Type B pancreatic cell (in vitro differentiated cells): ENCODE data around the gene RO60. TPM values are rescaled to one million over a fixed set of nuclear protein-coding genes. Genes with fewer than 3 reads are reported as not detected.

ENCODE experiments used
- DNase-seq: peaks from one replicate; pipeline ENCODE4 v3.0.0; 2021; ENCODE audit warnings: mixed read lengths; ENCODE audit not compliant: unreplicated experiment; ENCODE audit errors: extremely low spot score
- H3K27ac Mint-ChIP-seq: 2 replicates; pipeline ENCODE4 v1.8.0; 2021; ENCODE audit warnings: mild to moderate bottlenecking, mixed read lengths
- H3K27me3 Mint-ChIP-seq: 2 replicates; pipeline ENCODE4 v1.8.0; 2021; ENCODE audit warnings: mixed read lengths
- H3K36me3 Mint-ChIP-seq: 2 replicates; pipeline ENCODE4 v1.8.0; 2021; ENCODE audit warnings: mixed read lengths
- H3K4me1 Mint-ChIP-seq: one replicate; pipeline ENCODE4 v1.8.0; 2021; ENCODE audit warnings: mixed read lengths; ENCODE audit not compliant: unreplicated experiment
- H3K4me3 Mint-ChIP-seq: 2 replicates; pipeline ENCODE4 v1.8.0; 2021; ENCODE audit warnings: mild to moderate bottlenecking, mixed read lengths
- H3K9me3 Mint-ChIP-seq: 2 replicates; pipeline ENCODE4 v1.8.0; 2021; ENCODE audit warnings: mixed read lengths
- total RNA-seq: library from RNA; stranded (reverse); gene quantifications from 2 replicates; pipeline ENCODE4 v1.2.1, GENCODE V29; 2021; ENCODE audit warnings: low replicate concordance
- TF ChIP-seq, protein P1 (sequence below): fragments of 200-600 bp; sonication (generic); conservative IDR thresholded peaks from 2 replicates; pipeline ENCODE4 v1.5.0; 2021; ENCODE audit warnings: antibody characterized with exemption, mild to moderate bottlenecking

Gene RO60
- total RNA-seq, 1 donor from 2014 or later, result 90.5 TPM

- H3K4me3 Mint-ChIP-seq, result no peak overlapping the region
- peaks cover 46% of the 10 kb centered on the region for H3K36me3 Mint-ChIP-seq
- no peak for DNase-seq
- no peaks in the 10 kb centered on the region for H3K27me3 Mint-ChIP-seq
- H3K4me1 Mint-ChIP-seq, result no peaks in the 10 kb centered on the region
- no peak overlapping the region for H3K27ac Mint-ChIP-seq
- peaks cover 7% of the 10 kb centered on the region for H3K9me3 Mint-ChIP-seq
- TF ChIP-seq, protein P1, sequence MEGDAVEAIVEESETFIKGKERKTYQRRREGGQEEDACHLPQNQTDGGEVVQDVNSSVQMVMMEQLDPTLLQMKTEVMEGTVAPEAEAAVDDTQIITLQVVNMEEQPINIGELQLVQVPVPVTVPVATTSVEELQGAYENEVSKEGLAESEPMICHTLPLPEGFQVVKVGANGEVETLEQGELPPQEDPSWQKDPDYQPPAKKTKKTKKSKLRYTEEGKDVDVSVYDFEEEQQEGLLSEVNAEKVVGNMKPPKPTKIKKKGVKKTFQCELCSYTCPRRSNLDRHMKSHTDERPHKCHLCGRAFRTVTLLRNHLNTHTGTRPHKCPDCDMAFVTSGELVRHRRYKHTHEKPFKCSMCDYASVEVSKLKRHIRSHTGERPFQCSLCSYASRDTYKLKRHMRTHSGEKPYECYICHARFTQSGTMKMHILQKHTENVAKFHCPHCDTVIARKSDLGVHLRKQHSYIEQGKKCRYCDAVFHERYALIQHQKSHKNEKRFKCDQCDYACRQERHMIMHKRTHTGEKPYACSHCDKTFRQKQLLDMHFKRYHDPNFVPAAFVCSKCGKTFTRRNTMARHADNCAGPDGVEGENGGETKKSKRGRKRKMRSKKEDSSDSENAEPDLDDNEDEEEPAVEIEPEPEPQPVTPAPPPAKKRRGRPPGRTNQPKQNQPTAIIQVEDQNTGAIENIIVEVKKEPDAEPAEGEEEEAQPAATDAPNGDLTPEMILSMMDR, result no peak
These were observed 18.6 kb downstream of the RO60 start for GRCh38 chr1:193077991-193078390.

DNA sequence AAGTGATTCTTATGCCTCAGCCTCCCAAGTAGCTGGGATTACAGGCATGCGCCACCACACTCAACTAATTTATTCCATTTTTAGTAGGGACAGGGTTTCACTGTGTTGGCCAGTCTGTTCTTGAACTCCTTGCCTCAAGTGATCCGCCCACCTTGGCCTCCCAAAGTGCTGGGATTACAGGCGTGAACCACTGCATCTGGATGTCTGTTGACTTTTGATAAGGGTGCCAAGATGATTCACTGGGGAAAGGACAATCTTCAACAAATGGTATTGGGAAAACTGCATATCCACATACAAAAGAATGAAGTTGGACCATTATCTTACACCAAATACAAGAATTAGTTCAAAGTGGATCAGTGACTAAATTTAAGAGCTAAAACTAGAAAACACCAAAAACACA lies 19.8 kb downstream of the RO60 start:
- Mint-ChIP-seq H3K4me3 (no peak overlapping the region), H3K27ac (no peak overlapping the region), H3K9me3 (peaks cover 7% of the 10 kb centered on the region), H3K4me1 (no peaks in the 10 kb centered on the region), H3K36me3 (peaks cover 48% of the 10 kb centered on the region), H3K27me3 (no peaks in the 10 kb centered on the region)
- TF ChIP-seq, protein P1, result no peak
- DNase-seq, result no peak

- Mint-ChIP-seq H3K4me1 (no peaks in the 10 kb centered on the region), H3K27me3 (no peaks in the 10 kb centered on the region), H3K36me3 (peaks cover 36% of the 10 kb centered on the region), H3K27ac (no peak overlapping the region), H3K9me3 (no peaks in the 10 kb centered on the region), H3K4me3 (no peak overlapping the region)
- TF ChIP-seq, protein P1, result no peak
- DNase-seq, result no peak
These were observed 24.1 kb downstream of the RO60 start for GRCh38 chr1:193083365-193084088.

- Mint-ChIP-seq H3K4me3 (no peak overlapping the region), H3K36me3 (peaks cover 23% of the 10 kb centered on the region), H3K4me1 (no peaks in the 10 kb centered on the region), H3K9me3 (no peaks in the 10 kb centered on the region), H3K27me3 (no peaks in the 10 kb centered on the region), H3K27ac (no peak overlapping the region)
- no peak for DNase-seq
- TF ChIP-seq, protein P1, result no peak
These were observed 25.9 kb downstream of the RO60 start for GRCh38 chr1:193085263-193085662.

- DNase-seq, result no peak
- no peak overlapping the region for H3K4me3 Mint-ChIP-seq
- H3K27ac Mint-ChIP-seq, result no peak overlapping the region
- peaks cover 19% of the 10 kb centered on the region for H3K36me3 Mint-ChIP-seq
- TF ChIP-seq, protein P1, result no peak
- no peaks in the 10 kb centered on the region for H3K4me1 Mint-ChIP-seq
- no peaks in the 10 kb centered on the region for H3K9me3 Mint-ChIP-seq
- H3K27me3 Mint-ChIP-seq, result no peaks in the 10 kb centered on the region
These were observed 26.9 kb downstream of the RO60 start for GRCh38 chr1:193086342-193086741.
